Prostate gland (tissue), 2 donors: ENCODE results near the gene ERVFRD-1.

Experiments used
- CTCF ChIP-seq, 4 experiments: fragments of 200-600 bp in 2 of 4; fragments of 450-650 bp in 2 of 4; sonication (generic) in 2 of 4; IDR thresholded peaks; 1 replicate in 3 of 4; 2 replicates in 1 of 4; pipeline ENCODE4 v1.5.1; 2016 to 2019; ENCODE audit warnings: antibody characterized with exemption in 4 of 4, mild to moderate bottlenecking in 2 of 4, moderate library complexity in 2 of 4
- POLR2A ChIP-seq: fragments of 450-650 bp; IDR thresholded peaks from one replicate; pipeline ENCODE4 v1.6.1; 2016; ENCODE audit warnings: antibody characterized with exemption, mild to moderate bottlenecking
- POLR2AphosphoS5 ChIP-seq: sonication (generic); formaldehyde crosslinking; IDR thresholded peaks from one replicate; pipeline ENCODE4 v1.6.1; 2017; ENCODE audit warnings: antibody characterized with exemption

DNA sequence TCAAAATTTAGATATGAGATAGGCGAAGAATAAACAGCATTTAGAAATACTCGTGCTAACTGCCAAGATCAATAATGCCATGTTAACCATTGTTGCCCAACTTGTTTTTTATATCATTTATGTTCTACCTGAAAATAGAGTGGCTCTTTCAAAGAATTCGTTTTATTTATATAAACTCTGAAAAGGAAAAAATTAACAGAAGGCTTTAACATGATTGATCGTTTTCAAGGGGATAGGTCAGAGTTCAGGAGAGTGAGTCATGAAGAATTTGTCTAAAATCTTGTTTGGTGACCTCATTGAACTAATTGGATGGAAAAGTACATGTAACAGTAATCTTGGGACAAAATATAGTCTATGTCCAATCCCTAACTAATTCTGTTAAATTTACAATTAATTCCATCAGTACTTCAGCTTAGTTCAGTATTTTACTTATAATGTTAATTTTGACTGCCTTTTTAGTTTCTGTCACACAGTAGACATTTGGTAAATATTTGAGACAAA is 56.3 kb downstream of the ERVFRD-1 start:
- TF ChIP-seq CTCF (IDR thresholded peaks at IDR 0.05) (no peak), POLR2AphosphoS5 (no peak), POLR2A (no peak)
